MCF 10A (cell line): ENCODE measurements around the gene BBC3. TPM values are rescaled to one million over a fixed set of nuclear protein-coding genes. Genes with fewer than 3 reads are reported as not detected.

Source experiments
- BruUV-seq: library from RNA; stranded (reverse); fragments of 400-500 nt; replicated peaks from 2 replicates; lab custom pipeline; 2021; lab: Mats Ljungman, UMichigan
- CTCF ChIA-PET: fragments of 300-600 bp; sonication (Branson Sonifier 250); formaldehyde crosslinking; extraction: SDS; loops from one replicate; lab custom pipeline; 2021; ENCODE audit warnings: antibody characterized with exemption, inconsistent platforms; lab: Yijun Ruan, JAX
- POLR2A ChIA-PET: fragments of 300-600, 350-650 bp; sonication (Branson Sonifier 250); formaldehyde crosslinking; extraction: SDS; loops from one replicate; lab custom pipeline; 2020; ENCODE audit warnings: antibody characterized with exemption, inconsistent platforms; lab: Yijun Ruan, JAX
- DNase-seq: peaks from one replicate; pipeline ENCODE4 v3.0.0-alpha.2; 2018; ENCODE audit not compliant: unreplicated experiment
- H3K27ac Mint-ChIP-seq: one replicate; pipeline ENCODE4 v1.8.0; 2022; ENCODE audit warnings: mild to moderate bottlenecking, low read depth, mixed read lengths; ENCODE audit not compliant: unreplicated experiment
- H3K27me3 Mint-ChIP-seq: one replicate; pipeline ENCODE4 v1.8.0; 2022; ENCODE audit warnings: mixed read lengths; ENCODE audit not compliant: insufficient read depth, unreplicated experiment
- H3K36me3 Mint-ChIP-seq: one replicate; pipeline ENCODE4 v1.8.0; 2022; ENCODE audit warnings: mild to moderate bottlenecking, moderate library complexity, mixed read lengths; ENCODE audit not compliant: insufficient read depth, unreplicated experiment
- H3K4me1 Mint-ChIP-seq: one replicate; pipeline ENCODE4 v1.8.0; 2022; ENCODE audit warnings: mixed read lengths; ENCODE audit not compliant: insufficient read depth, unreplicated experiment
- H3K4me3 Mint-ChIP-seq: one replicate; pipeline ENCODE4 v1.8.0; 2022; ENCODE audit warnings: mild to moderate bottlenecking, moderate library complexity, mixed read lengths; ENCODE audit not compliant: unreplicated experiment
- H3K9me3 Mint-ChIP-seq: one replicate; pipeline ENCODE4 v1.8.0; 2022; ENCODE audit warnings: mixed read lengths; ENCODE audit not compliant: unreplicated experiment
- intact Hi-C: fragments of 100-400 bp; cut with micrococcal nuclease; formaldehyde crosslinking; loops from 2 replicates; pipeline ENCODE4 v1.14.1; 2022
- total RNA-seq: library from RNA; stranded (reverse); gene quantifications from 2 replicates; pipeline ENCODE4 v1.2.3, GENCODE V29; 2022
- TF ChIP-seq, protein P1 (sequence below): fragments of 200-600 bp; IDR thresholded peaks from one replicate; pipeline ENCODE4 v1.8.0; 2022; ENCODE audit warnings: antibody characterized with exemption, mild to moderate bottlenecking; ENCODE audit not compliant: unreplicated experiment

BBC3 gene
- total RNA-seq, 1 experiment from 2014 or later: 19.6 TPM

DNA sequence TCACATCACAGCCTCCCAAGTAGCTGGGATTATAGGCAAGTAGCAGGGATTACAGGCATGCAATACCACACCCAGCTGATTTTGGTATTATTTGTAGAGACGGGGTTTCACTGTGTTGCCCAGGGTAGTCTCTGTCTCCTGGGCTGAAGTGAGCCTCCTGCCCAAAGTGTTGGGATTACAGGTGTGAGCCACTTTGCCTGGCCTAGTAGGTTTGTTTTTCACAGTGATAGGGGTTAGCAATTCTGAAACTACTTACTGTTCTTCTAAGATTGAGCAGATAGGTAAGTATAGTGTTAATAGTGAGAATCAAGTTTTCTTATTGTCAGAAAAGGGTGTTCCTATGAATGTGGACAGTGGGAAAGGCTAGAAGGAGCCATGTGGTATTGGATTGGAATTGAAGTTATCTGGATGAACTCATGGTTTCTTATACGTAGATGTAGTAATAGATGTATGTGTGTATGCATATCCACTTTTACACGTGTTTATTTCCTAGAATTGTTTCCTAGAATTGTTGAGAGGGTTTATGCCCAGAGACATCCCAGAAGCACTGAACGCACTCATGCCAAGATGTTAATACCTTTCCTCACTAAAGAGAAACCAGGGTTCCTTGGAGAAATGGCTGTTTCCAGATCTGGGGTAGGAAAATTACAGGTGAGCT, 51.2 kb downstream of the BBC3 start:
- Mint-ChIP-seq H3K36me3 (peaks cover 58% of the 10 kb centered on the region), H3K27ac (no peak overlapping the region), H3K9me3 (no peaks in the 10 kb centered on the region), H3K27me3 (no peaks in the 10 kb centered on the region), H3K4me3 (no peak overlapping the region), H3K4me1 (no peaks in the 10 kb centered on the region)
- intact Hi-C loops: no loop called here
- TF ChIP-seq, protein P1, sequence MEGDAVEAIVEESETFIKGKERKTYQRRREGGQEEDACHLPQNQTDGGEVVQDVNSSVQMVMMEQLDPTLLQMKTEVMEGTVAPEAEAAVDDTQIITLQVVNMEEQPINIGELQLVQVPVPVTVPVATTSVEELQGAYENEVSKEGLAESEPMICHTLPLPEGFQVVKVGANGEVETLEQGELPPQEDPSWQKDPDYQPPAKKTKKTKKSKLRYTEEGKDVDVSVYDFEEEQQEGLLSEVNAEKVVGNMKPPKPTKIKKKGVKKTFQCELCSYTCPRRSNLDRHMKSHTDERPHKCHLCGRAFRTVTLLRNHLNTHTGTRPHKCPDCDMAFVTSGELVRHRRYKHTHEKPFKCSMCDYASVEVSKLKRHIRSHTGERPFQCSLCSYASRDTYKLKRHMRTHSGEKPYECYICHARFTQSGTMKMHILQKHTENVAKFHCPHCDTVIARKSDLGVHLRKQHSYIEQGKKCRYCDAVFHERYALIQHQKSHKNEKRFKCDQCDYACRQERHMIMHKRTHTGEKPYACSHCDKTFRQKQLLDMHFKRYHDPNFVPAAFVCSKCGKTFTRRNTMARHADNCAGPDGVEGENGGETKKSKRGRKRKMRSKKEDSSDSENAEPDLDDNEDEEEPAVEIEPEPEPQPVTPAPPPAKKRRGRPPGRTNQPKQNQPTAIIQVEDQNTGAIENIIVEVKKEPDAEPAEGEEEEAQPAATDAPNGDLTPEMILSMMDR: no peak
- DNase-seq: no peak
- ChIA-PET POLR2A (no interaction called here), CTCF (no interaction called here)
- no TSS peak for BruUV-seq

DNA sequence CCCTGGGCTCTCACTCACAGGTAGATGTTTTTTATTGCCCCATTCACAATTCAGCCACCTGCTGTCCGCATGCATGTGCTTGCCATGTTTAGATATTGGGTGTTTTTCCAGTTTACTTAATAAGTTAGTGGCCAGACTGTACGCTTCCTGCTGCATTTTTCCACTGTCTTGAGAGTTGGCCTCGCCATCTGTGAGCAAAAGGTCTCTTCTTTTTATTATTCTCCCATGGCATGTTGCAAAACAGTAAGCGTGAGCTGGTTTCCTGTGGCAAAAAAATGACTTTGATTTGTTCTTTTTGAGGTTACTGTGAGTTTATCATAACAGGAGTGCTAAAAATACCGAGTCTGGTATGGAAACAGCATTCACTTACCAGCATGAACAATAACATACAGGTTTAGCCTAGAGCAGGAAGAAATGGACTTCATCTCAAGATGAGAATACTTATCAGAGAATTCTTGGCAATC, 54.3 kb downstream of the BBC3 start:
- H3K36me3 Mint-ChIP-seq: peaks cover 79% of the 10 kb centered on the region
- no TSS peak for BruUV-seq
- intact Hi-C loops: no loop called here
- no peaks in the 10 kb centered on the region for H3K27me3 Mint-ChIP-seq
- DNase-seq: peak; percentile 91
- H3K4me3 Mint-ChIP-seq: no peak overlapping the region
- no peaks in the 10 kb centered on the region for H3K4me1 Mint-ChIP-seq
- ChIA-PET CTCF (interaction anchor here (0.7 to 2.0 kb wide), 2 partner anchors 10 to 1569 kb away, joined by 3 to 4 read pairs; no protein-coding TSS in a partner anchor), POLR2A (no interaction called here)
- no peak overlapping the region for H3K27ac Mint-ChIP-seq
- no peaks in the 10 kb centered on the region for H3K9me3 Mint-ChIP-seq
- TF ChIP-seq, protein P1: no peak

- TF ChIP-seq, protein P1: no peak
- Mint-ChIP-seq H3K27ac (no peak overlapping the region), H3K27me3 (no peaks in the 10 kb centered on the region), H3K4me1 (no peaks in the 10 kb centered on the region), H3K36me3 (peaks cover 84% of the 10 kb centered on the region), H3K9me3 (no peaks in the 10 kb centered on the region), H3K4me3 (no peak overlapping the region)
- BruUV-seq: no TSS peak
- ChIA-PET CTCF (no interaction called here), POLR2A (no interaction called here)
- DNase-seq: peak; percentile 56
- intact Hi-C loops: no loop called here
Measured at GRCh38 chr19:47176071-47176626, 54.9 kb downstream of the BBC3 start.

- intact Hi-C loops: no loop called here
- ChIA-PET CTCF (interaction anchor here (0.6 kb wide), 1 partner anchor 72 kb away, joined by 3 read pairs; no protein-coding TSS in a partner anchor), POLR2A (no interaction called here)
- H3K9me3 Mint-ChIP-seq: no peaks in the 10 kb centered on the region
- no peak overlapping the region for H3K27ac Mint-ChIP-seq
- BruUV-seq: no TSS peak
- H3K27me3 Mint-ChIP-seq: no peaks in the 10 kb centered on the region
- H3K4me3 Mint-ChIP-seq: no peak overlapping the region
- no peak for DNase-seq
- peaks cover 87% of the 10 kb centered on the region for H3K36me3 Mint-ChIP-seq
- no peaks in the 10 kb centered on the region for H3K4me1 Mint-ChIP-seq
- TF ChIP-seq, protein P1: no peak
Measured at GRCh38 chr19:47172666-47173455, 58.1 kb downstream of the BBC3 start.
